Measurements from ENCODE around the gene FOXP4.

The FOXP4 gene

GRCh38 chr6:41561931-41562911 is 16.0 kb downstream of the FOXP4 start:
- FAIRE-seq, result no peak

GRCh38 chr6:41563060-41563776 is 17.0 kb downstream of the FOXP4 start:
- DNase-seq (ENCODE audit: insufficient read length, low spot score), result no peak
- FAIRE-seq, result no peak

More at GRCh38 chr6:41561931-41562911, 16.0 kb downstream of the FOXP4 start:
- DNase-seq (ENCODE audit: insufficient read length, low spot score), result no peak

- DNase-seq (ENCODE audit: insufficient read length, low spot score), result no peak
- no peak for FAIRE-seq
Measured at GRCh38 chr6:41564448-41565142, 18.4 kb downstream of the FOXP4 start.

- DNase-seq (ENCODE audit: insufficient read length, low spot score) (no peak), FAIRE-seq (peak; percentile 38)
Measured at GRCh38 chr6:41565701-41566100, 19.5 kb downstream of the FOXP4 start.

- no peak for DNase-seq (ENCODE audit: insufficient read length, low spot score)
- FAIRE-seq, result no peak
Measured at GRCh38 chr6:41566961-41567360, 20.8 kb downstream of the FOXP4 start.

GRCh38 chr6:41567684-41568083 is 21.5 kb downstream of the FOXP4 start:
- DNase-seq (ENCODE audit: insufficient read length, low spot score) (no peak), FAIRE-seq (no peak)

- FAIRE-seq (peak; percentile 70), DNase-seq (ENCODE audit: insufficient read length, low spot score) (no peak)
Measured at GRCh38 chr6:41568202-41568584, 22.0 kb downstream of the FOXP4 start.

- DNase-seq (ENCODE audit: insufficient read length, low spot score), result no peak
- FAIRE-seq, result no peak
Measured at GRCh38 chr6:41568585-41569384, 22.6 kb downstream of the FOXP4 start.

- no peak for DNase-seq (ENCODE audit: insufficient read length, low spot score)
- FAIRE-seq, result no peak
Measured at GRCh38 chr6:41570259-41570615, 24.1 kb downstream of the FOXP4 start.

GRCh38 chr6:41571021-41571780 is 25.0 kb downstream of the FOXP4 start:
- DNase-seq (ENCODE audit: insufficient read length, low spot score) (no peak), FAIRE-seq (no peak)

- DNase-seq (ENCODE audit: insufficient read length, low spot score) (no peak), FAIRE-seq (no peak)
Measured at GRCh38 chr6:41572613-41573012, 26.4 kb downstream of the FOXP4 start.

GRCh38 chr6:41573276-41573675 is 27.1 kb downstream of the FOXP4 start:
- FAIRE-seq (no peak), DNase-seq (ENCODE audit: insufficient read length, low spot score) (no peak)

GRCh38 chr6:41573985-41574384 is 27.8 kb downstream of the FOXP4 start:
- FAIRE-seq, result no peak

GRCh38 chr6:41575598-41575997 is 29.4 kb downstream of the FOXP4 start:
- FAIRE-seq (no peak), DNase-seq (ENCODE audit: insufficient read length, low spot score) (no peak)

More at GRCh38 chr6:41573985-41574384, 27.8 kb downstream of the FOXP4 start:
- DNase-seq (ENCODE audit: insufficient read length, low spot score), result no peak

GRCh38 chr6:41576667-41577066 is 30.5 kb downstream of the FOXP4 start:
- DNase-seq (ENCODE audit: insufficient read length, low spot score) (no peak), FAIRE-seq (no peak)

- FAIRE-seq, result peak; percentile 31
Measured at GRCh38 chr6:41577356-41578216, 31.4 kb downstream of the FOXP4 start.

GRCh38 chr6:41578217-41579087 is 32.3 kb downstream of the FOXP4 start:
- DNase-seq (ENCODE audit: insufficient read length, low spot score), result no peak
- no peak for FAIRE-seq

More at GRCh38 chr6:41577356-41578216, 31.4 kb downstream of the FOXP4 start:
- DNase-seq (ENCODE audit: insufficient read length, low spot score), result no peak

Measured in HTR-8/SVneo (cell line).